GM12873 (cell line): ENCODE measurements around the gene NAPA.

Source experiments
- TF ChIP-seq, protein P1 (sequence below): IDR thresholded peaks from 2 replicates; pipeline ENCODE4 v1.5.1; 2012; ENCODE audit warnings: low read depth, mild to moderate bottlenecking, moderate library complexity, low read length, control low read depth; ENCODE audit not compliant: insufficient read depth; ENCODE audit errors: missing control alignments

The NAPA gene

DNA sequence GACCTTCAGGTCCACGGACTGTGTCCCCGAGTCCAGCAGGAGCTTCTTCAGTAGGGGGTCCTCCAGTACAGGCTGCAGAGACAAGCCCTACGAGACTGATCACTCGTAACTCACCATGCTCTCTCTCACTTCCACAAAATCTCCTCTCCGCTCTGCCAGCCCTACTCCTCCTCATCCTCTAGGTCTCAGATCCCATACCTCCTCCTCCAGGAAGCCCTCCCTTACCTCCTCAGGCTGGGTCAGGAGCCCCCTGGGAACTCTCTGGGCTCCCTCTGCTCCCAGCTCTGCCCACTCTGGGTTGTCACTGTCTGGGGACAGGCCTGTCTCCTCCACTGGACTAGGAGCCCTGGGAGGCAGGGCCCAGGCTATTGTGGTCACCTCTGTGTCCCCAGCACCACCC, 23.9 kb upstream of the NAPA start:
- TF ChIP-seq, protein P1, sequence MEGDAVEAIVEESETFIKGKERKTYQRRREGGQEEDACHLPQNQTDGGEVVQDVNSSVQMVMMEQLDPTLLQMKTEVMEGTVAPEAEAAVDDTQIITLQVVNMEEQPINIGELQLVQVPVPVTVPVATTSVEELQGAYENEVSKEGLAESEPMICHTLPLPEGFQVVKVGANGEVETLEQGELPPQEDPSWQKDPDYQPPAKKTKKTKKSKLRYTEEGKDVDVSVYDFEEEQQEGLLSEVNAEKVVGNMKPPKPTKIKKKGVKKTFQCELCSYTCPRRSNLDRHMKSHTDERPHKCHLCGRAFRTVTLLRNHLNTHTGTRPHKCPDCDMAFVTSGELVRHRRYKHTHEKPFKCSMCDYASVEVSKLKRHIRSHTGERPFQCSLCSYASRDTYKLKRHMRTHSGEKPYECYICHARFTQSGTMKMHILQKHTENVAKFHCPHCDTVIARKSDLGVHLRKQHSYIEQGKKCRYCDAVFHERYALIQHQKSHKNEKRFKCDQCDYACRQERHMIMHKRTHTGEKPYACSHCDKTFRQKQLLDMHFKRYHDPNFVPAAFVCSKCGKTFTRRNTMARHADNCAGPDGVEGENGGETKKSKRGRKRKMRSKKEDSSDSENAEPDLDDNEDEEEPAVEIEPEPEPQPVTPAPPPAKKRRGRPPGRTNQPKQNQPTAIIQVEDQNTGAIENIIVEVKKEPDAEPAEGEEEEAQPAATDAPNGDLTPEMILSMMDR, result no peak

DNA sequence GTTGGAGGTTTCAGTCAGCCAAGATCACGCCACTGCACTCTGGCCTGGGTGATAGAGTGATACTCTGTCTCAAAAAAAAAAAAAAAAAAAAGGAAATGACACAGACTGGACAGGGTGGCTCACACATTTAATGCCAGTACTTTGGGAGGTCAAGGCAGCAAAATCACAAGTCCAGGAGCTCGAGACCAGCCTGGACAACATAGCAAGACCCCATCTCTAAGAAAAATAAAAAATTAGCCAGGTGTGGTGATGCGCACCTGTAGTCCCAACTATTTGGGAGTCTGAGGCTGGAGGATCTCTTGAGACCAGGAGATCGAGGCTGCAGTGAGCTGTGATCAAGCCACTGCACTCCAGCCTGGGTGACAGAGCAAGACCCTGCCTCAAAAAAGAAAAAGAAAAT, 22.6 kb upstream of the NAPA start:
- TF ChIP-seq, protein P1, result no peak

DNA sequence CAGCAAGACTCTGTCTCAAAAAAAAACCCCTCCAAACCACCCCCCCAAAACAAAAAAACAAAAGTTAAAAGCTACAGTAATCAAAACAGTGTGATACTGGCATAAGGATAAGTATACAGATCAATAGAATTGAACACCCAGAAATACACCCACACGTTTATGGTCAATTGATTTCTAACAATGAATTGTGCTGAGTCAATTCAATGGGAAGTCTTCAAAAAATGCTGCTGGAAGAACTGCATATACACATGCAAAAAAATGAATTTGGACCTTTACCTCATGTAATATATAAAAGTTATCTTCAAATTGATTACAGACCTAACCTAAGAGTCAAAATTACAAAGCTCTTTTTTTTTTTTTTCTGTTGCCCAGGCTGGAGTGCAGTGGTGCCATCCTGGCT, 19.8 kb upstream of the NAPA start:
- TF ChIP-seq, protein P1, result no peak

DNA sequence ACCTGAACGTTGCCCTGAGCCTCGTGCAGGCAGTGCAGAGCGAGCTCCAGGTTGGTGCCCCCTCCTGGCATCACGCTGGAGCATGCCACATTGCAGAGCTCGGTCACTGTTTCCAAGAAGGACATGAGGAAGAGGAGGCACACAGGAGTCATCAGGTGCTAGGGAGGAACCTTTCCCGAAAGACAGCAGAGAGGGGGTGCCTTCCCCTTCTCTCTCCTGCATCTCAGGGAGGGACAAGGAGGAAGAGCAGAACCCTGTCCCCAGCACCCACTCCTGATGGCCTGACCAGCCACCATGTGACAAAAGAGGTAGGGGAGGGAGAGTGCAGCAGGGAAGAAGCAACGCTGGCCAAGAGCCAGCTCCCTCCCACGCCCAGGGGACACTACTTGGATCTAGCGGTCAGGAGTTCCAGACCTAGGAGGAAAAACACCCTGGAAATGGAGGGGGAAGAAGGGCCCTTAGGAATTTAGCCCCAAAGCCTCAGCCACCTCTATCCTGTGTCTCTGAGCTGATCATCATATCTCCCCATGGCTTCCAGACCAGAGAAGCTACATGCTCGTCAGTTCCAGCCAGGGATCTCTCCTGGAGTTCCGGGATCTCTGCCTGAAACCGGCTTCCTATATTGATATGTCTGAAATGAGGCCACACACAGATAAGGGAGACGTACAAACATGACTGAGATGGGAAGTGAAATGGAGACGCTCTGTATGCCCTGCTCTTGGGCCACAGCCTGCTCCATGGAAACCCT, 17.0 kb upstream of the NAPA start:
- TF ChIP-seq, protein P1, result no peak

DNA sequence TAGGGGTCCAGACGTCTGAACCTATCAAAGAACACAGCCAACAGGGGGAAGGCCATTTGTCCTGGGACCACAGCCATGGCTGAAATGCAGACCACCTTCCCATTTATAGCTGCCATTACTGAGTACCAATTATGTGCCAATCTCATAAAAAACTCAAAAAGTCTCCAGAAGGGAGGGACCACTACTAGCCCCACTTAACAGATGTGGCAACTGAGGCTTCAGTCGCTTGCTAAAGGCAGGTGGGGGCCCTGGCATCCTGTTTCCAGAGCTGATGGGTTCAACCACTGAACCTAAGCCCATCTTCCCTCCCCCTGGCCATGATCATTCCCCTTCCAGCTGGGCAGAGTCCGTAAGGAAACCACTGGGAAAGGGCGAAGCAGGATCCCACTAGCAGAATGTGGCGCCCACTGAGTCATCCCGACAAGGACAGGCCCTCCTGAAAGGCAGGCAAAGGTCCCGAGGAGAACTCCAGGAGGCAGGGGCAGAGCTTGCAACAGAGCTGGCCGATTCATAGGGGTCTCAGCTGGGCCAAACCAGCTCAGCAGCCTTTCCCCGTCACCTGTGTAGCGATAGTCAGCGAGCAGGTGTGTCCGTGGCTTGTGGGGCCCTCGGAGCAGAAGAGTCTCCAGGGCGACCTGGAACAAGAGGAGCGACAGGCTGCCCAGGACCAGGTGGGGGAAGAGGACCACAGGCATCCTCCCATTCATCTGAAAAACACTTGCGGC, 14.3 kb upstream of the NAPA start:
- TF ChIP-seq, protein P1, result no peak

DNA sequence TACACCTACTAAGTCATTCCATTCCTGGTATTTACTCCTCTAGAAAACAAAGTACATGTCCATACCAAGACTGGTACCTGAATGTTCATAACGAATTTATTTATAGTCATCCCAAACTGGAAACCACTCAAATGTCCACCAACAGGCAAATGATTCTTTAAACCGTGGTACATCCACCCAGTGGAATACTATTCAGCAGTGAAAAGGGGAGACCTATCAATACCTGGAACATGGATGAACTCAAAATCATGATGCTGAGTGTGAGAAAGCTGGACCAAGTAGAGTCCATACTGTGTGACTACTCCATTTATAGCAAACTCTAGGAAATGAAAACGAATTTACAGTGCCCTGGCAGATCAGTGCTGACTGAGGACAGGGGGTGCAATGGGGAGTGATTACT, 11.9 kb upstream of the NAPA start:
- TF ChIP-seq, protein P1, result no peak

DNA sequence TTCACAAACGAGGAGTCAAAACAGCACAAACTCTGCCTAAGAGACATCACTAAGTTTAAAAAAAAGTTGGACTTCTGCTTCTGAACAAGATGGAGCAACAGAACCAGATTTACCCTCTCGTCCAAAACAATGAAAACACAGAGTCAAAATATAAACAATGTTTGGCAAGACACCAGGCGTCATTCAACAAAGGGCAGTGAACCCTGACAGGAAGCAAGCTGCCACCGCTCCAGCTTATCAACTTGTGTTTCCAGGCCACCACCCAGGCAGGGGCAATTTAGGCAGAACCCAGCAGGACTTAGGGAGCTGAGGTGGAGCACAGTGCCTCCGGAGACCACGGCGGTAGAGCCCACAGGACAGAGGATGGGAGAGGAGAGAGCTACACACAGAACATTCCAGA, 8.6 kb upstream of the NAPA start:
- TF ChIP-seq, protein P1, result no peak
